ENCODE data around the gene FAM3D.

DNA sequence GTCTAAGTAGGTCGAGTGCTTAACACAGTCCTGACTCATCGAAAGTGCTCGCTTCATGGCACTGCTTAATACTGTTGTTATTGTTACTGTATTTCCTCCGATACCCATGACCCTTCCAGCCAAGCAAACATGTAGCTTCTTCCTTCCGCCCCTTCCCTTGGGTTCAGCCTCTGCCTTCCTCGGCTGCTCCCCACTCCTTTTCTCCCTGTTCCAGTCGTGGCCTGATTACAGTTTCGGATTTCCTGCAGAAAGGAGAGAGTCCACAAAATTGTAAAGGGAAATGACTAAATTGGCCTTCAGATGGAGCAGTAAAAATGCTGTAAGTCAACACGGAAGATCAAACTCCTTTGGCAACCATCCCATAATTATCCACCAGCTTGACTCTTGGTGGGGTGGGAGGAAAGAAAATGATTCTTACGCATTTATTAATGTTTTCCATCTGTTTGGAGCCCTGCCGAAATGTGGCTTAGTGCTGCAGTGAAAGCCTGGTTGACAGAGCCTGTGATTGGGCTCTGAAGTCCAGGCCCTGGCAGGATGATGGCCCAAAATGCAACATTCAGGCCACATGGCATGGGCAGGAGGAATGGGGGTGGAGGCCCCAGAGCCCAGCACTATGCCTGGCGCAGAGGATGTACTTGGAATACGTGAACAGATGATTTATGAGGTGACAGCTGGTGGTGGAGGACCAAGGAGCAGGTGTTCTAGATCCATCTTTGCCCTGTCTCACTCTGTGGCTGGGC, 37.6 kb downstream of the FAM3D start:
- TF ChIP-seq, protein P1, sequence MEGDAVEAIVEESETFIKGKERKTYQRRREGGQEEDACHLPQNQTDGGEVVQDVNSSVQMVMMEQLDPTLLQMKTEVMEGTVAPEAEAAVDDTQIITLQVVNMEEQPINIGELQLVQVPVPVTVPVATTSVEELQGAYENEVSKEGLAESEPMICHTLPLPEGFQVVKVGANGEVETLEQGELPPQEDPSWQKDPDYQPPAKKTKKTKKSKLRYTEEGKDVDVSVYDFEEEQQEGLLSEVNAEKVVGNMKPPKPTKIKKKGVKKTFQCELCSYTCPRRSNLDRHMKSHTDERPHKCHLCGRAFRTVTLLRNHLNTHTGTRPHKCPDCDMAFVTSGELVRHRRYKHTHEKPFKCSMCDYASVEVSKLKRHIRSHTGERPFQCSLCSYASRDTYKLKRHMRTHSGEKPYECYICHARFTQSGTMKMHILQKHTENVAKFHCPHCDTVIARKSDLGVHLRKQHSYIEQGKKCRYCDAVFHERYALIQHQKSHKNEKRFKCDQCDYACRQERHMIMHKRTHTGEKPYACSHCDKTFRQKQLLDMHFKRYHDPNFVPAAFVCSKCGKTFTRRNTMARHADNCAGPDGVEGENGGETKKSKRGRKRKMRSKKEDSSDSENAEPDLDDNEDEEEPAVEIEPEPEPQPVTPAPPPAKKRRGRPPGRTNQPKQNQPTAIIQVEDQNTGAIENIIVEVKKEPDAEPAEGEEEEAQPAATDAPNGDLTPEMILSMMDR (IDR thresholded peaks at IDR 0.05), result no peak
- TF ChIP-seq POLR2A (IDR thresholded peaks at IDR 0.05; ENCODE audit: low read length) (no peak), CBX2 (IDR thresholded peaks at IDR 0.05; ENCODE audit: borderline replicate concordance, low read depth) (no peak), JUNB (IDR thresholded peaks at IDR 0.05) (no peak), JUN (IDR thresholded peaks at IDR 0.05) (no peak), CEBPB (IDR thresholded peaks at IDR 0.05) (no peak), MYC (IDR thresholded peaks at IDR 0.05; ENCODE audit: borderline replicate concordance, low read length) (no peak)
- TF ChIP-seq, protein P2, sequence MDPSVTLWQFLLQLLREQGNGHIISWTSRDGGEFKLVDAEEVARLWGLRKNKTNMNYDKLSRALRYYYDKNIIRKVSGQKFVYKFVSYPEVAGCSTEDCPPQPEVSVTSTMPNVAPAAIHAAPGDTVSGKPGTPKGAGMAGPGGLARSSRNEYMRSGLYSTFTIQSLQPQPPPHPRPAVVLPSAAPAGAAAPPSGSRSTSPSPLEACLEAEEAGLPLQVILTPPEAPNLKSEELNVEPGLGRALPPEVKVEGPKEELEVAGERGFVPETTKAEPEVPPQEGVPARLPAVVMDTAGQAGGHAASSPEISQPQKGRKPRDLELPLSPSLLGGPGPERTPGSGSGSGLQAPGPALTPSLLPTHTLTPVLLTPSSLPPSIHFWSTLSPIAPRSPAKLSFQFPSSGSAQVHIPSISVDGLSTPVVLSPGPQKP (IDR thresholded peaks at IDR 0.05; ENCODE audit: low read depth, low read length), result no peak
- TF ChIP-seq, protein P3, sequence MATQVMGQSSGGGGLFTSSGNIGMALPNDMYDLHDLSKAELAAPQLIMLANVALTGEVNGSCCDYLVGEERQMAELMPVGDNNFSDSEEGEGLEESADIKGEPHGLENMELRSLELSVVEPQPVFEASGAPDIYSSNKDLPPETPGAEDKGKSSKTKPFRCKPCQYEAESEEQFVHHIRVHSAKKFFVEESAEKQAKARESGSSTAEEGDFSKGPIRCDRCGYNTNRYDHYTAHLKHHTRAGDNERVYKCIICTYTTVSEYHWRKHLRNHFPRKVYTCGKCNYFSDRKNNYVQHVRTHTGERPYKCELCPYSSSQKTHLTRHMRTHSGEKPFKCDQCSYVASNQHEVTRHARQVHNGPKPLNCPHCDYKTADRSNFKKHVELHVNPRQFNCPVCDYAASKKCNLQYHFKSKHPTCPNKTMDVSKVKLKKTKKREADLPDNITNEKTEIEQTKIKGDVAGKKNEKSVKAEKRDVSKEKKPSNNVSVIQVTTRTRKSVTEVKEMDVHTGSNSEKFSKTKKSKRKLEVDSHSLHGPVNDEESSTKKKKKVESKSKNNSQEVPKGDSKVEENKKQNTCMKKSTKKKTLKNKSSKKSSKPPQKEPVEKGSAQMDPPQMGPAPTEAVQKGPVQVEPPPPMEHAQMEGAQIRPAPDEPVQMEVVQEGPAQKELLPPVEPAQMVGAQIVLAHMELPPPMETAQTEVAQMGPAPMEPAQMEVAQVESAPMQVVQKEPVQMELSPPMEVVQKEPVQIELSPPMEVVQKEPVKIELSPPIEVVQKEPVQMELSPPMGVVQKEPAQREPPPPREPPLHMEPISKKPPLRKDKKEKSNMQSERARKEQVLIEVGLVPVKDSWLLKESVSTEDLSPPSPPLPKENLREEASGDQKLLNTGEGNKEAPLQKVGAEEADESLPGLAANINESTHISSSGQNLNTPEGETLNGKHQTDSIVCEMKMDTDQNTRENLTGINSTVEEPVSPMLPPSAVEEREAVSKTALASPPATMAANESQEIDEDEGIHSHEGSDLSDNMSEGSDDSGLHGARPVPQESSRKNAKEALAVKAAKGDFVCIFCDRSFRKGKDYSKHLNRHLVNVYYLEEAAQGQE (IDR thresholded peaks at IDR 0.05), result no peak
- TF ChIP-seq, protein P4, sequence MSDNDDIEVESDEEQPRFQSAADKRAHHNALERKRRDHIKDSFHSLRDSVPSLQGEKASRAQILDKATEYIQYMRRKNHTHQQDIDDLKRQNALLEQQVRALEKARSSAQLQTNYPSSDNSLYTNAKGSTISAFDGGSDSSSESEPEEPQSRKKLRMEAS (IDR thresholded peaks at IDR 0.05), result no peak

Data from A549 (cell line).